SK-N-SH treated with all-trans-retinoic acid at 6 μM for 48 hours (cell line): ENCODE data around the gene DCC.

Experiments
- ARNTL ChIP-seq: fragments of 450-650 bp; formaldehyde crosslinking; IDR thresholded peaks from 2 replicates; pipeline ENCODE4 v1.5.0; 2020; ENCODE audit warnings: low read depth, mild to moderate bottlenecking, moderate library complexity, borderline replicate concordance
- GLIS3 ChIP-seq: fragments of 250-450 bp; sonication (Bioruptor Pico); IDR thresholded peaks from 2 replicates; pipeline ENCODE4 v1.5.0; 2020; ENCODE audit warnings: mild to moderate bottlenecking, moderate library complexity
- ISL1 ChIP-seq: fragments of 250-450 bp; sonication (Bioruptor Pico); IDR thresholded peaks from 2 replicates; pipeline ENCODE4 v2.1.2; 2022; ENCODE audit warnings: mild to moderate bottlenecking, moderate library complexity
- PATZ1 ChIP-seq: fragments of 250-450 bp; sonication (Bioruptor Pico); IDR thresholded peaks from 2 replicates; pipeline ENCODE4 v1.8.0; 2020; ENCODE audit warnings: mild to moderate bottlenecking, moderate library complexity, borderline replicate concordance
- RARB ChIP-seq: fragments of 250-450 bp; sonication (Bioruptor Pico); IDR thresholded peaks from 2 replicates; pipeline ENCODE4 v1.8.0; 2021; ENCODE audit warnings: mild to moderate bottlenecking, moderate library complexity
- TCF4 ChIP-seq: fragments of 250-450 bp; sonication (Bioruptor Pico); IDR thresholded peaks from 2 replicates; pipeline ENCODE4 v1.8.0; 2021; ENCODE audit warnings: mild to moderate bottlenecking, moderate library complexity, borderline replicate concordance
- TF ChIP-seq, protein P1 (sequence below): fragments of 250-450 bp; sonication (Bioruptor Pico); IDR thresholded peaks from 2 replicates; pipeline ENCODE4 v1.5.1; 2021; ENCODE audit warnings: mild to moderate bottlenecking, moderate library complexity

DNA sequence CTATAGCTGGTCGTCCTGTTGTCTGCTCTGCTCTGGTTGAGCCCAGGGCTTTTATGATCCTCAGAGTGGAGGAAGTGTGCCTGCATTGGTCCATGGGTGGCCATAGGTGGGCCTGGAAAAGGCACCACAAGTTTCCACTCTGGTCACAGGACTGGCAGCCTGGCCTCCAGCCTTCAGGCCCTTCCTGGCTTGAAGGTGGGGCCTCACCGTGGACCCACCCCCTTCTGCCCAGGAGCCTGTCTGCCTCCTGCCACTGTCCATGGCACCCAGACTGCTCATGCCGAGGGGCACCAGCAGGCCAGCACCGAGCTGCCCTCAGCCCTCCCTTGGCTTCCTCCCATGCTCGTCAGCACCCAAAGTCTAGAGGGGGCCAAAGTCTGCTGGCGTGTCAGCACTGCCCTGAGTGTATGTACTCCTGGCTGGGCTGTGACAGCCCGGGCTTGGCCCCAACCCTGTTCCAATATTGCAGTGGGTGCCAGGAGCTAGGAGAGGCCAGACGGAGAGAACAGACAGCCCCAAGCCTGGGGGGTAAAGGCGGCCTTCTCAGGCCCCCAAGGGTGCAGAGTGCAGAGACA, 529.4 kb downstream of the DCC start:
- no peak for TF ChIP-seq ISL1 (CRISPR knock-in tag)
- TF ChIP-seq GLIS3 (CRISPR knock-in tag), result no peak
- TF ChIP-seq PATZ1, result no peak
- TF ChIP-seq, protein P1, sequence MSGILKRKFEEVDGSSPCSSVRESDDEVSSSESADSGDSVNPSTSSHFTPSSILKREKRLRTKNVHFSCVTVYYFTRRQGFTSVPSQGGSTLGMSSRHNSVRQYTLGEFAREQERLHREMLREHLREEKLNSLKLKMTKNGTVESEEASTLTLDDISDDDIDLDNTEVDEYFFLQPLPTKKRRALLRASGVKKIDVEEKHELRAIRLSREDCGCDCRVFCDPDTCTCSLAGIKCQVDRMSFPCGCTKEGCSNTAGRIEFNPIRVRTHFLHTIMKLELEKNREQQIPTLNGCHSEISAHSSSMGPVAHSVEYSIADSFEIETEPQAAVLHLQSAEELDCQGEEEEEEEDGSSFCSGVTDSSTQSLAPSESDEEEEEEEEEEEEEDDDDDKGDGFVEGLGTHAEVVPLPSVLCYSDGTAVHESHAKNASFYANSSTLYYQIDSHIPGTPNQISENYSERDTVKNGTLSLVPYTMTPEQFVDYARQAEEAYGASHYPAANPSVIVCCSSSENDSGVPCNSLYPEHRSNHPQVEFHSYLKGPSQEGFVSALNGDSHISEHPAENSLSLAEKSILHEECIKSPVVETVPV, result no peak
- no peak for TF ChIP-seq ARNTL (CRISPR knock-in tag)
- no peak for TF ChIP-seq RARB (CRISPR knock-in tag)
- TF ChIP-seq TCF4 (CRISPR knock-in tag), result no peak
